MCF 10A (cell line): ENCODE results near the gene SAMM50. TPM values are rescaled to one million over a fixed set of nuclear protein-coding genes. Genes with fewer than 3 reads are reported as not detected.

ENCODE experiments used
- BruUV-seq: library from RNA; stranded (reverse); fragments of 400-500 nt; replicated peaks from 2 replicates; lab custom pipeline; 2021; lab: Mats Ljungman, UMichigan
- CTCF ChIA-PET: fragments of 300-600 bp; sonication (Branson Sonifier 250); formaldehyde crosslinking; extraction: SDS; loops from one replicate; lab custom pipeline; 2021; ENCODE audit warnings: antibody characterized with exemption, inconsistent platforms; lab: Yijun Ruan, JAX
- POLR2A ChIA-PET: fragments of 300-600, 350-650 bp; sonication (Branson Sonifier 250); formaldehyde crosslinking; extraction: SDS; loops from one replicate; lab custom pipeline; 2020; ENCODE audit warnings: antibody characterized with exemption, inconsistent platforms; lab: Yijun Ruan, JAX
- DNase-seq: peaks from one replicate; pipeline ENCODE4 v3.0.0-alpha.2; 2018; ENCODE audit not compliant: unreplicated experiment
- H3K27ac Mint-ChIP-seq: one replicate; pipeline ENCODE4 v1.8.0; 2022; ENCODE audit warnings: mild to moderate bottlenecking, low read depth, mixed read lengths; ENCODE audit not compliant: unreplicated experiment
- H3K27me3 Mint-ChIP-seq: one replicate; pipeline ENCODE4 v1.8.0; 2022; ENCODE audit warnings: mixed read lengths; ENCODE audit not compliant: insufficient read depth, unreplicated experiment
- H3K36me3 Mint-ChIP-seq: one replicate; pipeline ENCODE4 v1.8.0; 2022; ENCODE audit warnings: mild to moderate bottlenecking, moderate library complexity, mixed read lengths; ENCODE audit not compliant: insufficient read depth, unreplicated experiment
- H3K4me1 Mint-ChIP-seq: one replicate; pipeline ENCODE4 v1.8.0; 2022; ENCODE audit warnings: mixed read lengths; ENCODE audit not compliant: insufficient read depth, unreplicated experiment
- H3K4me3 Mint-ChIP-seq: one replicate; pipeline ENCODE4 v1.8.0; 2022; ENCODE audit warnings: mild to moderate bottlenecking, moderate library complexity, mixed read lengths; ENCODE audit not compliant: unreplicated experiment
- H3K9me3 Mint-ChIP-seq: one replicate; pipeline ENCODE4 v1.8.0; 2022; ENCODE audit warnings: mixed read lengths; ENCODE audit not compliant: unreplicated experiment
- intact Hi-C: fragments of 100-400 bp; cut with micrococcal nuclease; formaldehyde crosslinking; loops from 2 replicates; pipeline ENCODE4 v1.14.1; 2022
- total RNA-seq: library from RNA; stranded (reverse); gene quantifications from 2 replicates; pipeline ENCODE4 v1.2.3, GENCODE V29; 2022
- TF ChIP-seq, protein P1 (sequence below): fragments of 200-600 bp; IDR thresholded peaks from one replicate; pipeline ENCODE4 v1.8.0; 2022; ENCODE audit warnings: antibody characterized with exemption, mild to moderate bottlenecking; ENCODE audit not compliant: unreplicated experiment

Gene SAMM50
- total RNA-seq, 1 experiment from 2014 or later, result 29.5 TPM

DNA sequence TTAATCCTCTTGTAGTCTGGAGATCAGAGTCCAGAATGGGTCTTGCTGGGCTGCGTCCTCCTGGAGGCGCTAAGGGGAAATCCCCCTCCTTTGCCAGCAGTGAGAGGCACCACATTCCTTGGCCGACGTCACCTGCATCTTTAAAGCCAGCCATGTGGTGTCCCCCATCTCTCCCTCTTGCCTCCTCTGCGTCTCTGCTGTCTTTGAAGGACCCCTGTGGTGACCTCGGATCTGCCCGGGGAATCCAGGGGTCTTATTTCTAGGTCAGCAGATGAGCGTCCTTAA lies 41.7 kb downstream of the SAMM50 start:
- CTCF ChIA-PET, result interaction anchor here (0.5 kb wide), 1 partner anchor 18 kb away, joined by 8 read pairs; no protein-coding TSS in a partner anchor
- intact Hi-C loops, result no loop called here
- no TSS peak for BruUV-seq

DNA sequence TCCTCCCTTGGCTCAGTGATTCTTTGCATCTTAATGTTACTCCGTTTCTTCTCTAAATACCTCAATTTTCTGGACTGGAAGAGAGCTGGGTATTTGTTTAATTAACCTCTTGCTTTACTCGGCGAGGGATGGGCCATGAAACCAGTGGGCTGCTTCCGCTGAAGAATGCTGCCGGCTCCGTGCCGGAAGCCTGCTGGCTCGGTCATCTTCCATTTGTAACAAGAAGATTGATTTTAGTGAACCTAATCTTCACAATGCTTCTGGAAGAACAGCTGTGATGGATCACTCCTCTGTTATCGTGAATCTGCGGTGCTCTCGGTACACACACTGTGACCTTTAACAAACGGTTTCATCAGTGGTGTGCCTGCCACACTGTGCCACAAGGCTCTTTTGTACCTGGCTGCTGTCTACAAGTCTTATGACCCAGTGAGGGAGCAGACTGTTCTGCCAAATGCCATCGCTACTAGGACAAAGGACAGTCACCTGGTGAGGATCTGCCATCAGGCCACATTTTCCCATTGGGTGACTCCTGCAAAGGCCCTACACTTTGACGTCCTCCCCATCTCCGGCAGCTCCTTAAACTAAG lies 43.5 kb downstream of the SAMM50 start:
- BruUV-seq, result no TSS peak
- Mint-ChIP-seq H3K27me3 (no peaks in the 10 kb centered on the region), H3K9me3 (no peaks in the 10 kb centered on the region), H3K27ac (no peak overlapping the region), H3K4me3 (no peak overlapping the region), H3K4me1 (no peaks in the 10 kb centered on the region), H3K36me3 (peaks cover 60% of the 10 kb centered on the region)
- TF ChIP-seq, protein P1, sequence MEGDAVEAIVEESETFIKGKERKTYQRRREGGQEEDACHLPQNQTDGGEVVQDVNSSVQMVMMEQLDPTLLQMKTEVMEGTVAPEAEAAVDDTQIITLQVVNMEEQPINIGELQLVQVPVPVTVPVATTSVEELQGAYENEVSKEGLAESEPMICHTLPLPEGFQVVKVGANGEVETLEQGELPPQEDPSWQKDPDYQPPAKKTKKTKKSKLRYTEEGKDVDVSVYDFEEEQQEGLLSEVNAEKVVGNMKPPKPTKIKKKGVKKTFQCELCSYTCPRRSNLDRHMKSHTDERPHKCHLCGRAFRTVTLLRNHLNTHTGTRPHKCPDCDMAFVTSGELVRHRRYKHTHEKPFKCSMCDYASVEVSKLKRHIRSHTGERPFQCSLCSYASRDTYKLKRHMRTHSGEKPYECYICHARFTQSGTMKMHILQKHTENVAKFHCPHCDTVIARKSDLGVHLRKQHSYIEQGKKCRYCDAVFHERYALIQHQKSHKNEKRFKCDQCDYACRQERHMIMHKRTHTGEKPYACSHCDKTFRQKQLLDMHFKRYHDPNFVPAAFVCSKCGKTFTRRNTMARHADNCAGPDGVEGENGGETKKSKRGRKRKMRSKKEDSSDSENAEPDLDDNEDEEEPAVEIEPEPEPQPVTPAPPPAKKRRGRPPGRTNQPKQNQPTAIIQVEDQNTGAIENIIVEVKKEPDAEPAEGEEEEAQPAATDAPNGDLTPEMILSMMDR, result no peak
- ChIA-PET CTCF (interaction anchor here (0.6 to 1.8 kb wide), 5 partner anchors 10 to 1077 kb away, joined by 3 to 11 read pairs (median 4); no protein-coding TSS in a partner anchor), POLR2A (no interaction called here)
- intact Hi-C loops, result no loop called here
- no peak for DNase-seq

More for the DNA sequence above, 41.7 kb downstream of the SAMM50 start:
- Mint-ChIP-seq H3K9me3 (no peaks in the 10 kb centered on the region), H3K4me3 (no peak overlapping the region), H3K27me3 (no peaks in the 10 kb centered on the region), H3K4me1 (no peaks in the 10 kb centered on the region), H3K36me3 (peaks cover 77% of the 10 kb centered on the region), H3K27ac (no peak overlapping the region)
- DNase-seq, result no peak
- TF ChIP-seq, protein P1, result no peak
- POLR2A ChIA-PET, result no interaction called here

DNA sequence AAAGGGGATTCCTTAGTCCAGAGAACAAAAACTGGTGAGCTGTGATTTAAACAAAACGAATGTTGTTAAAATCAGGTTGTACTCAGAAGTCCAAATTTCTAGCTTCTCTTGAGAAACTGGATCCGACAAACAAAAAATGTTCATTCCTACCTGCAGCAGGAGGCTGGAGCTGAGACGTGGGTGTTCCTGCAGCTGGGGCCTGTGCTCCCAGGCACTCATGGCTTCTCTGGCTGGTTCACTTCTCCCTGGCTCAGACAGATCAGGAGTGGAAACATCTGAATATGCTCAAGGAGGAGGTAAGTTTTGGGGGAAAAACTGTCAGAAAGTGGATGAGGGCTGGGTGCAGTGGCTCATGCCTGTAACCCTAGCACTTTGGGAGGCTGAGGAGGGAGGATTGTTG lies 44.1 kb downstream of the SAMM50 start:
- CTCF ChIA-PET, result interaction anchor here (0.6 to 1.8 kb wide), 5 partner anchors 25 to 628 kb away, joined by 3 to 11 read pairs (median 4); partner anchors contain the start of gene PARVB
- POLR2A ChIA-PET, result no interaction called here
- Mint-ChIP-seq H3K4me3 (no peak overlapping the region), H3K4me1 (no peaks in the 10 kb centered on the region), H3K9me3 (no peaks in the 10 kb centered on the region), H3K27me3 (no peaks in the 10 kb centered on the region), H3K36me3 (peaks cover 56% of the 10 kb centered on the region), H3K27ac (no peak overlapping the region)
- intact Hi-C loops, result no loop called here
- no peak for DNase-seq
- TF ChIP-seq, protein P1, result no peak
- BruUV-seq, result no TSS peak

DNA sequence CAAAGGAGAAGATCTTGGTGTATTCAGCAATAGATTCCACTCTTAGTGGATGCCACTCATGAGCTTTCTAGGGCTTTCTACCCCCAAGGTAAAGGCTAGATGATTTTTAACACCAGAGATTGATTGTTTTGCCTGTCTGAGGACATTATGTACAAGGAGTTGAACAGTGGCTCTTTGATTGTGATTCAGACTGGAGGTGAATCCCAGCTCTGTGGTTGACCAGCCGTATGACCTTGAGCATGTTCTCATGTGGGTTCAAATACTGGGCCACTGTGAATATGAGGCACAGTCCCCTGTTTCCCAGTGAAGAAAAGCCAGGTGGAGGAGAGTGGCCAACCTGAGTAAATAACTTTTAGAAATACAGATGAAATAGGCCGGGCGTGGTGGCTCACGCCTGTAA lies 44.9 kb downstream of the SAMM50 start:
- ChIA-PET CTCF (interaction anchor here (0.6 to 1.5 kb wide), 3 partner anchors 81 to 908 kb away, joined by 3 to 4 read pairs (median 4); no protein-coding TSS in a partner anchor), POLR2A (no interaction called here)
- TF ChIP-seq, protein P1, result no peak
- no peaks in the 10 kb centered on the region for H3K4me1 Mint-ChIP-seq
- no peak for DNase-seq
- intact Hi-C loops, result no loop called here
- no peaks in the 10 kb centered on the region for H3K27me3 Mint-ChIP-seq
- no peak overlapping the region for H3K4me3 Mint-ChIP-seq
- no peak overlapping the region for H3K27ac Mint-ChIP-seq
- peaks cover 48% of the 10 kb centered on the region for H3K36me3 Mint-ChIP-seq
- no TSS peak for BruUV-seq
- H3K9me3 Mint-ChIP-seq, result no peaks in the 10 kb centered on the region
